HepG2 (cell line): Measurements from ENCODE around the gene CHN2. TPM values are rescaled to one million over a fixed set of nuclear protein-coding genes. Genes with fewer than 3 reads are reported as not detected.

ENCODE experiments used
- CBX2 ChIP-seq, 2 experiments: fragments of 200-600 bp in 1 of 2; sonication (generic); formaldehyde crosslinking in 1 of 2; IDR thresholded peaks; 2 replicates each; pipeline versions ENCODE4 v1.7.0 to v1.8.1; 2018 to 2022; ENCODE audit warnings: low read depth in 2 of 2, low read length in 1 of 2, mild to moderate bottlenecking in 1 of 2, missing genetic modification reagents in 1 of 2
- CCDC6 ChIP-seq: sonication (generic); formaldehyde crosslinking; IDR thresholded peaks from 2 replicates; pipeline ENCODE4 v1.8.1; 2022; ENCODE audit warnings: mild to moderate bottlenecking, missing genetic modification reagents, moderate library complexity
- DMAP1 ChIP-seq: IDR thresholded peaks from 2 replicates; pipeline ENCODE4 v1.6.1; 2016
- ERF ChIP-seq: IDR thresholded peaks from 2 replicates; pipeline ENCODE4 v1.6.1; 2018; ENCODE audit warnings: missing biosample characterization, missing genetic modification reagents
- KDM1A ChIP-seq: IDR thresholded peaks from 2 replicates; pipeline ENCODE4 v1.6.1; 2016; ENCODE audit warnings: missing compliant biosample characterization
- KMT2B ChIP-seq: IDR thresholded peaks from 2 replicates; pipeline ENCODE4 v1.6.1; 2016; ENCODE audit warnings: missing genetic modification reagents, missing compliant biosample characterization
- NCOA1 ChIP-seq: sonication (generic); formaldehyde crosslinking; IDR thresholded peaks from 2 replicates; pipeline ENCODE4 v1.9.0; 2021; ENCODE audit warnings: missing genetic modification reagents
- RFX5 ChIP-seq: IDR thresholded peaks from 2 replicates; pipeline ENCODE4 v1.6.1; 2011; ENCODE audit warnings: low read depth, low read length, improper control_type of control experiment
- SAFB2 ChIP-seq: sonication (generic); formaldehyde crosslinking; IDR thresholded peaks from 2 replicates; pipeline ENCODE4 v1.5.1; 2020; ENCODE audit warnings: missing genetic modification reagents, low read depth, mild to moderate bottlenecking, borderline replicate concordance
- YEATS4 ChIP-seq: sonication (generic); formaldehyde crosslinking; IDR thresholded peaks from 2 replicates; pipeline ENCODE4 v1.4.0; 2020; ENCODE audit warnings: missing genetic modification reagents, borderline replicate concordance
- ZBTB20 ChIP-seq: sonication (generic); formaldehyde crosslinking; IDR thresholded peaks from 2 replicates; pipeline ENCODE4 v1.8.1; 2023; ENCODE audit warnings: missing genetic modification reagents, low read depth, mild to moderate bottlenecking, borderline replicate concordance
- ZFP36 ChIP-seq: fragments of 150-350 bp; IDR thresholded peaks from 2 replicates; pipeline ENCODE4 v1.6.1; 2018; ENCODE audit warnings: borderline replicate concordance, low read length, low read depth; ENCODE audit not compliant: partially characterized antibody
- ZNF44 ChIP-seq: sonication (generic); formaldehyde crosslinking; IDR thresholded peaks from 2 replicates; pipeline ENCODE4 v1.5.1; 2020; ENCODE audit warnings: mild to moderate bottlenecking, missing genetic modification reagents
- ZNF558 ChIP-seq: sonication (generic); formaldehyde crosslinking; IDR thresholded peaks from 2 replicates; pipeline ENCODE4 v1.9.0; 2022; ENCODE audit warnings: mild to moderate bottlenecking, missing genetic modification reagents, borderline replicate concordance
- ZNF570 ChIP-seq: sonication (generic); formaldehyde crosslinking; IDR thresholded peaks from 2 replicates; pipeline ENCODE4 v1.4.0; 2020; ENCODE audit warnings: mild to moderate bottlenecking, missing genetic modification reagents, borderline replicate concordance
- ZNF672 ChIP-seq: sonication (generic); formaldehyde crosslinking; IDR thresholded peaks from 2 replicates; pipeline ENCODE4 v1.8.1; 2022; ENCODE audit warnings: missing genetic modification reagents
- ZNF709 ChIP-seq: sonication (generic); formaldehyde crosslinking; IDR thresholded peaks from 2 replicates; pipeline ENCODE4 v1.5.0; 2020; ENCODE audit warnings: mild to moderate bottlenecking, missing genetic modification reagents
- ZNF713 ChIP-seq: sonication (generic); formaldehyde crosslinking; IDR thresholded peaks from 2 replicates; pipeline ENCODE4 v1.4.0; 2020; ENCODE audit warnings: mild to moderate bottlenecking, missing genetic modification reagents
- polyA plus RNA-seq, 8 experiments: library from polyadenylated mRNA; depleted of rRNA in 3 of 8; stranded (reverse) in 7 of 8; unstranded in 1 of 8; fragments of >200 nt; fragmentation: Illumina TruSeq in 4 of 8; extraction: Trizol in 4 of 8; gene quantifications; 2 replicates each; pipeline versions ENCODE4 v1.2.1 to v1.2.3, GENCODE V29; 2011 to 2016; ENCODE audit warnings: low read depth in 4 of 8, missing spikeins in 1 of 8, mixed read lengths in 1 of 8; ENCODE audit not compliant: insufficient read depth in 1 of 8
- total RNA-seq, 5 experiments: library from RNA; depleted of rRNA; stranded (reverse); fragments of >200 nt; fragmentation: Illumina TruSeq; extraction: Trizol; gene quantifications; 2 replicates each; pipeline ENCODE4 v1.2.3, GENCODE V29; 2016; ENCODE audit warnings: low read depth in 1 of 5
- TF ChIP-seq, protein P1 (sequence below): IDR thresholded peaks from 2 replicates; pipeline ENCODE4 v1.6.1; 2016; ENCODE audit warnings: low read depth
- TF ChIP-seq, protein P2 (sequence below): sonication (generic); formaldehyde crosslinking; IDR thresholded peaks from 2 replicates; pipeline ENCODE4 v1.4.0; 2020; ENCODE audit warnings: missing genetic modification reagents, mild to moderate bottlenecking, borderline replicate concordance
- TF ChIP-seq, protein P3 (sequence below): sonication (generic); formaldehyde crosslinking; IDR thresholded peaks from 2 replicates; pipeline ENCODE4 v1.8.1; 2023; ENCODE audit warnings: mild to moderate bottlenecking, moderate library complexity, missing genetic modification reagents
- TF ChIP-seq, protein P4 (sequence below): sonication (generic); formaldehyde crosslinking; IDR thresholded peaks from 2 replicates; pipeline ENCODE4 v1.8.0; 2022; ENCODE audit warnings: missing genetic modification reagents, mild to moderate bottlenecking, moderate library complexity, borderline replicate concordance

CHN2 gene
- total and polyA plus RNA-seq, 2 of the 13 experiments (the other 11 are each of a cell fraction or from before 2014, with no cell fraction given), result 23.5 to 30.5 TPM

DNA sequence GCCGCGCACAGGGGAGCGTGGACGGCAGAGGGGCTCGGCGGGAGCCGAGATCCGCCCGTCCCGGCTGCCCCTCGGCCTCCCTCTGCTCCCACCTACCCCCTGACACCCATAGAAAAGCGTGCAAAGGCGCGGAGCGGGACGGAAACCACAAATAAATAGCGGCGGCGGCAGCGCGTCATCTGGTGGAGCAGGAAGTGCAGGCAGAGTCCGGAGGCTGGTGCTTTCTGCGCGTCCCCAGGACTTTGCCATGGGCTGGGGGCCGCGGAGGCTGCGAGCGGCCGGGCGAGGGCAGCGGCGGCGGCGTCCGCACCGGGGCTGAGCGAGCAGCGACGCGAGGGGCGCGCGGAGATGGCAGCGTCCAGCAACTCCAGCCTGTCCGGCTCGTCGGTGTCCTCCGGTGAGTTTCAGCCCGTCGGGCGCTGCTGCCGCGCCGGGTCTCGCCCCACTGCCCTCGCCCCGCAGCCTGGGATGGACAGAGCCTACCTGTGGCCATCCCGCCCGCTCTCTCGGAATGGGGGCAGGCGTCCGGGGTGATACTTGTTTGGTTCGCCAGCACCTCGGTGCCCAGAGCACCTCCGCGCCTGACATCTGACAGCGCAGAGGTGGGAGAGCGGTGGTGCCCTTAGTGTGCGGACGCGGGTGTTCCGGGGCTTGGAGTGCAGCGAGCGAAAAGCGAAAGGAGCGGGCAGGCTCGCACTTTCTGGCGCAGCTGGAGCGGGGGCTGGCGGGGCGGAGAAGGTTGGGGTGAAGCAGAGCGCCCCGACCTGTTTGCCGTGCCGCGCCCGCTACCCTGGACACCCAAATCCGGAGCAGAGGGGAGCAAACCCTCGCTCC is at the start of gene CHN2 (continued):
- TF ChIP-seq, protein P1, sequence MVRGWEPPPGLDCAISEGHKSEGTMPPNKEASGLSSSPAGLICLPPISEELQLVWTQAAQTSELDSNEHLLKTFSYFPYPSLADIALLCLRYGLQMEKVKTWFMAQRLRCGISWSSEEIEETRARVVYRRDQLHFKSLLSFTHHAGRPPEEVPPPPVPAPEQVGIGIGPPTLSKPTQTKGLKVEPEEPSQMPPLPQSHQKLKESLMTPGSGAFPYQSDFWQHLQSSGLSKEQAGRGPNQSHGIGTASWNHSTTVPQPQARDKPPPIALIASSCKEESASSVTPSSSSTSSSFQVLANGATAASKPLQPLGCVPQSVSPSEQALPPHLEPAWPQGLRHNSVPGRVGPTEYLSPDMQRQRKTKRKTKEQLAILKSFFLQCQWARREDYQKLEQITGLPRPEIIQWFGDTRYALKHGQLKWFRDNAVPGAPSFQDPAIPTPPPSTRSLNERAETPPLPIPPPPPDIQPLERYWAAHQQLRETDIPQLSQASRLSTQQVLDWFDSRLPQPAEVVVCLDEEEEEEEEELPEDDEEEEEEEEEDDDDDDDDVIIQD (CRISPR knock-in tag), result no peak
- TF ChIP-seq NCOA1 (CRISPR knock-in tag) (no peak), ZNF570 (no peak), CBX2 (IDR thresholded peaks at IDR 0.05; ENCODE audit: low read depth, low read length) (no peak), CBX2 (CRISPR knock-in tag; IDR thresholded peaks at IDR 0.05; ENCODE audit: low read depth) (no peak), KMT2B (peak; percentile 14), CCDC6 (peak; percentile 83), KDM1A (no peak), ERF (CRISPR knock-in tag) (no peak; the same call in 1 of the 2 replicates), ZNF558 (CRISPR knock-in tag) (peak; percentile 50; the same call in 1 of the 2 replicates), SAFB2 (peak; percentile 42; the same call in 1 of the 2 replicates), ZNF672 (CRISPR knock-in tag) (0 out of 2 replicates have a peak, but pooled peaks have one; percentile 14), ZNF44 (CRISPR knock-in tag) (no peak), ZNF713 (CRISPR knock-in tag) (no peak), YEATS4 (CRISPR knock-in tag) (peak; percentile 74), DMAP1 (CRISPR knock-in tag) (0 out of 2 replicates have a peak, but pooled peaks have one; percentile 24), RFX5 (peak; percentile 78; the same call in 1 of the 2 replicates), ZFP36 (no peak), ZNF709 (CRISPR knock-in tag) (peak; percentile 65; the same call in 1 of the 2 replicates), ZBTB20 (CRISPR knock-in tag) (no peak)
- TF ChIP-seq, protein P2, sequence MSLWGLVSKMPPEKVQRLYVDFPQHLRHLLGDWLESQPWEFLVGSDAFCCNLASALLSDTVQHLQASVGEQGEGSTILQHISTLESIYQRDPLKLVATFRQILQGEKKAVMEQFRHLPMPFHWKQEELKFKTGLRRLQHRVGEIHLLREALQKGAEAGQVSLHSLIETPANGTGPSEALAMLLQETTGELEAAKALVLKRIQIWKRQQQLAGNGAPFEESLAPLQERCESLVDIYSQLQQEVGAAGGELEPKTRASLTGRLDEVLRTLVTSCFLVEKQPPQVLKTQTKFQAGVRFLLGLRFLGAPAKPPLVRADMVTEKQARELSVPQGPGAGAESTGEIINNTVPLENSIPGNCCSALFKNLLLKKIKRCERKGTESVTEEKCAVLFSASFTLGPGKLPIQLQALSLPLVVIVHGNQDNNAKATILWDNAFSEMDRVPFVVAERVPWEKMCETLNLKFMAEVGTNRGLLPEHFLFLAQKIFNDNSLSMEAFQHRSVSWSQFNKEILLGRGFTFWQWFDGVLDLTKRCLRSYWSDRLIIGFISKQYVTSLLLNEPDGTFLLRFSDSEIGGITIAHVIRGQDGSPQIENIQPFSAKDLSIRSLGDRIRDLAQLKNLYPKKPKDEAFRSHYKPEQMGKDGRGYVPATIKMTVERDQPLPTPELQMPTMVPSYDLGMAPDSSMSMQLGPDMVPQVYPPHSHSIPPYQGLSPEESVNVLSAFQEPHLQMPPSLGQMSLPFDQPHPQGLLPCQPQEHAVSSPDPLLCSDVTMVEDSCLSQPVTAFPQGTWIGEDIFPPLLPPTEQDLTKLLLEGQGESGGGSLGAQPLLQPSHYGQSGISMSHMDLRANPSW (CRISPR knock-in tag), result no peak
- TF ChIP-seq, protein P3, sequence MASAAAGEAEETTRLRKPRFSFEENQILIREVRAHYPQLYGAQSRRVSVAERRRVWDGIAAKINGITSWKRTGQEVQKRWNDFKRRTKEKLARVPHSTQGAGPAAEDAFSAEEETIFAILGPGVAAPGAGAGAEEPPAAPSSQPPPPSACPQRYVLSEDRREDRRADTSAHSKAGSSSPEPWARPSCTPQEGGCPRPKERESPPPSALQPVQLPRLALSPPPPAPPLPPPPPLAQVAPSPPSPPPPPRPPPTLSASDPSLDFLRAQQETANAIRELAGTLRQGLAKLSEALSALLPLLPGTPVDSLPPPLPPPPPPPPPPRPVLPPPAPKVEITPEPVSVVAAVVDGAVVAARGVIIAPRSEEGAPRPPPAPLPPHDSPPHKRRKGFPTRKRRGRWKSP (CRISPR knock-in tag), result peak; percentile 59; the same call in 1 of the 2 replicates
- TF ChIP-seq, protein P4, sequence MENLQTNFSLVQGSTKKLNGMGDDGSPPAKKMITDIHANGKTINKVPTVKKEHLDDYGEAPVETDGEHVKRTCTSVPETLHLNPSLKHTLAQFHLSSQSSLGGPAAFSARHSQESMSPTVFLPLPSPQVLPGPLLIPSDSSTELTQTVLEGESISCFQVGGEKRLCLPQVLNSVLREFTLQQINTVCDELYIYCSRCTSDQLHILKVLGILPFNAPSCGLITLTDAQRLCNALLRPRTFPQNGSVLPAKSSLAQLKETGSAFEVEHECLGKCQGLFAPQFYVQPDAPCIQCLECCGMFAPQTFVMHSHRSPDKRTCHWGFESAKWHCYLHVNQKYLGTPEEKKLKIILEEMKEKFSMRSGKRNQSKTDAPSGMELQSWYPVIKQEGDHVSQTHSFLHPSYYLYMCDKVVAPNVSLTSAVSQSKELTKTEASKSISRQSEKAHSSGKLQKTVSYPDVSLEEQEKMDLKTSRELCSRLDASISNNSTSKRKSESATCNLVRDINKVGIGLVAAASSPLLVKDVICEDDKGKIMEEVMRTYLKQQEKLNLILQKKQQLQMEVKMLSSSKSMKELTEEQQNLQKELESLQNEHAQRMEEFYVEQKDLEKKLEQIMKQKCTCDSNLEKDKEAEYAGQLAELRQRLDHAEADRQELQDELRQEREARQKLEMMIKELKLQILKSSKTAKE (CRISPR knock-in tag), result 0 out of 2 replicates have a peak, but pooled peaks have one; percentile 5
